ENCODE results near the gene FREM1. TPM values are rescaled to one million over a fixed set of nuclear protein-coding genes. Genes with fewer than 3 reads are reported as not detected.

FREM1 gene
- polyA plus RNA-seq, 1 donor from 2014 or later = 2.3 TPM

- no peaks in the 10 kb centered on the region for H3F3A ChIP-seq (ENCODE audit: insufficient read depth, low read length, poor library complexity, severe bottlenecking)
- H4K20me1 ChIP-seq (ENCODE audit: insufficient read depth) = no peaks in the 10 kb centered on the region
- H3K36me3 ChIP-seq (ENCODE audit: insufficient read depth, low read length) = no peaks in the 10 kb centered on the region
- peak overlapping the region; percentile 71 for H2AFZ ChIP-seq (ENCODE audit: low read depth, low read length)
- H3K79me2 ChIP-seq (replicated peaks; ENCODE audit: insufficient read depth, low read length) = peaks cover 9% of the 10 kb centered on the region
- H3K9me3 ChIP-seq (ENCODE audit: low read length) = no peaks in the 10 kb centered on the region
- H3K27ac ChIP-seq (ENCODE audit: low read length) = no peak overlapping the region
- H3K4me2 ChIP-seq (ENCODE audit: low read length) = peak overlapping the region; percentile 84
- H3K9me2 ChIP-seq (ENCODE audit: insufficient read depth, low read length) = no peaks in the 10 kb centered on the region
- no peak for TF ChIP-seq EP300 (conservative IDR thresholded peaks at IDR 0.05; ENCODE audit: poor library complexity, severe bottlenecking)
- TF ChIP-seq SMC3 (conservative IDR thresholded peaks at IDR 0.05; ENCODE audit: poor library complexity) = no peak
- no peak for TF ChIP-seq REST (IDR thresholded peaks at IDR 0.05; ENCODE audit: borderline replicate concordance)
- TF ChIP-seq RAD21 (conservative IDR thresholded peaks at IDR 0.05) = no peak
- TF ChIP-seq TAF1 (IDR thresholded peaks at IDR 0.05; ENCODE audit: low read depth) = no peak
- TF ChIP-seq MXI1 (conservative IDR thresholded peaks at IDR 0.05; ENCODE audit: poor library complexity, severe bottlenecking) = no peak
- TF ChIP-seq POLR2AphosphoS5 (IDR thresholded peaks at IDR 0.05) = no peak
- TF ChIP-seq CTCF (IDR thresholded peaks at IDR 0.05; ENCODE audit: poor library complexity, severe bottlenecking) = no peak
- TF ChIP-seq EZH2 (IDR thresholded peaks at IDR 0.05; ENCODE audit: borderline replicate concordance, insufficient read depth, low read length, poor library complexity, severe bottlenecking) = no peak
- peak overlapping the region; percentile 88 for H3K9ac ChIP-seq (ENCODE audit: low read length)
- H3K27me3 ChIP-seq (ENCODE audit: insufficient read depth, low read depth, low read length) = no peaks in the 10 kb centered on the region
- peak overlapping the region; percentile 93 for H3K4me3 ChIP-seq (ENCODE audit: low read length)
Observed at GRCh38 chr9:14692470-14693250, 217.6 kb downstream of the FREM1 start.

GRCh38 chr9:14690948-14691730 lies 219.1 kb downstream of the FREM1 start:
- Histone ChIP-seq H3K4me2 (ENCODE audit: low read length) (no peak overlapping the region), H3K9me3 (ENCODE audit: low read length) (no peaks in the 10 kb centered on the region), H3K9me2 (ENCODE audit: insufficient read depth, low read length) (no peaks in the 10 kb centered on the region), H2AFZ (ENCODE audit: low read depth, low read length) (no peak overlapping the region), H3F3A (ENCODE audit: insufficient read depth, low read length, poor library complexity, severe bottlenecking) (no peaks in the 10 kb centered on the region), H3K27me3 (ENCODE audit: insufficient read depth, low read depth, low read length) (no peaks in the 10 kb centered on the region), H3K79me2 (replicated peaks; ENCODE audit: insufficient read depth, low read length) (peaks cover 9% of the 10 kb centered on the region), H3K4me3 (ENCODE audit: low read length) (peak overlapping the region; percentile 93), H4K20me1 (ENCODE audit: insufficient read depth) (no peaks in the 10 kb centered on the region), H3K36me3 (ENCODE audit: insufficient read depth, low read length) (no peaks in the 10 kb centered on the region), H3K9ac (ENCODE audit: low read length) (no peak overlapping the region), H3K27ac (ENCODE audit: low read length) (no peak overlapping the region)
- TF ChIP-seq POLR2AphosphoS5 (IDR thresholded peaks at IDR 0.05) (no peak), RAD21 (conservative IDR thresholded peaks at IDR 0.05) (no peak), EP300 (conservative IDR thresholded peaks at IDR 0.05; ENCODE audit: poor library complexity, severe bottlenecking) (no peak), MXI1 (conservative IDR thresholded peaks at IDR 0.05; ENCODE audit: poor library complexity, severe bottlenecking) (no peak), SMC3 (conservative IDR thresholded peaks at IDR 0.05; ENCODE audit: poor library complexity) (no peak), EZH2 (IDR thresholded peaks at IDR 0.05; ENCODE audit: borderline replicate concordance, insufficient read depth, low read length, poor library complexity, severe bottlenecking) (no peak), CTCF (IDR thresholded peaks at IDR 0.05; ENCODE audit: poor library complexity, severe bottlenecking) (no peak), TAF1 (IDR thresholded peaks at IDR 0.05; ENCODE audit: low read depth) (no peak), REST (IDR thresholded peaks at IDR 0.05; ENCODE audit: borderline replicate concordance) (no peak)

Data from neural cell (in vitro differentiated cells).